Measurements from ENCODE around the gene PTPRT.

The PTPRT gene

GRCh38 chr20:42063141-42063540, 1126.6 kb downstream of the PTPRT start:
- DNase-seq (ENCODE audit: low read depth in 2 of 2), result no peak

- no peak for DNase-seq (ENCODE audit: low read depth in 2 of 2)
Observed at GRCh38 chr20:42053350-42053749, 1136.4 kb downstream of the PTPRT start.

- no peak for DNase-seq (ENCODE audit: low read depth in 2 of 2)
Observed at GRCh38 chr20:42051921-42052320, 1137.8 kb downstream of the PTPRT start.

- DNase-seq (ENCODE audit: low read depth in 2 of 2), result no peak
Observed at GRCh38 chr20:42046371-42047085, 1143.2 kb downstream of the PTPRT start.

GRCh38 chr20:42043921-42044320, 1145.8 kb downstream of the PTPRT start:
- no peak for DNase-seq (ENCODE audit: low read depth in 2 of 2)

GRCh38 chr20:42041000-42041565, 1148.6 kb downstream of the PTPRT start:
- DNase-seq (ENCODE audit: low read depth in 2 of 2), result no peak

GRCh38 chr20:42027746-42028268, 1161.9 kb downstream of the PTPRT start:
- no peak for DNase-seq (ENCODE audit: low read depth in 2 of 2)

GRCh38 chr20:42026599-42026998, 1163.1 kb downstream of the PTPRT start:
- DNase-seq (ENCODE audit: low read depth in 2 of 2), result no peak

- no peak for DNase-seq (ENCODE audit: low read depth in 2 of 2)
Observed at GRCh38 chr20:42024653-42025052, 1165.1 kb downstream of the PTPRT start.

Data from fibroblast of skin of left quadriceps (primary cell).